Embryonic facial prominence (tissue), 1 donor: ENCODE data around the gene DCP2.
A peak's percentile ranks its signal among the peaks of the same experiment; 100 is the strongest.

Experiments
- DNase-seq: peaks from one replicate; pipeline ENCODE4 v3.0.0-alpha.2; 2016; ENCODE audit errors: extremely low spot score

DCP2 gene

DNA sequence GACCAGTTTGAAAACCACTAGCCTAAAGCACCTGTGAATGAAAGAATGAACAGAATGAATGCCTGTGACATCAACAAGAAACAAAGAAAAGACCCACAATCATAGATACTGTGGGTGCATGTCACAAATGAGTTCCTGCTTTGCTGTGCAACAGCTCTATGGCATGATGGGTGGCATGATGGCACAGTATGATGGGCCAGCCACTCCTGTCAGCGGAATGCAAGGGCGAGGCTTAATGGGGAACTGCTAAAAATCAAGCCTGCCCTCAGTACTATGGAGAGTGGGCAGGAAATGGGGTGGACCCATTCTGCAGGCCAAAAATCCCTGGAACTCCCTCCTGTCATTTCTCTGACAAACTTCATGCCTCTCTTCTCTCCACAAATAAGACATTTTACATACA is 89.0 kb downstream of the DCP2 start:
- DNase-seq = no peak

DNA sequence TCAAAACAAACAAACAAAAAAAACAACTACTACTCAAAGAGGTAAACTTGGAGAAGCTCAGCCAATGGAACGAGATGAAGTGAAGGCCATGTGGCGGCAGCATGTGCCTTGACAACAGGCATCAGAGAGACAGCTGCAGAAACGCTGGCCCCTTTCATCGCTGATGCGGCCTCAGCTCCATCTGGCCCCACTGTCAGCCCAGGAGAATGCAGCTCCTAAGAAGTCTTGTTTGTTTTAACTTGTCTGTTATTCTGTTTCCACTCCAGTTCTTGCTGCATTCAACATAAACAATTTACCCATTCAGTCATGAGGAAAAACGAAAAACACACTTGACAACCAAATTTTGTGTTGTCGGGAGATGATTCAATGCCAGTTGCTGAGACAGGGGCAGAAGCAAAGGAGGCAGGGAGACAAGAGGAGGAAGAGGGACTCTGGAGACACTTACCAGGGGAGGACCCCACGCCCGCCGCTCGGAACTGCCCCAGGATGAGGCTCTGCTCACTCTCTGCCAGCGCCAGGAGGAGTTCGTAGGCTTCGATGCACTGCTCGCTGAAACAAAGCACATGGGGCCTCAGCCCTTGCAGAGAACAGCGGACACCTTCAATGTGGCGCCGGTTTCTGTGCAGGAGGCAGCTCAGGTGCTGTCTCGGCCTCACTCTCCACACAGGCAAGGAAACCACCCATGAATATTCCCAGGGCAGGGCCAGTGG is 91.2 kb downstream of the DCP2 start:
- DNase-seq = peak; percentile 17

GRCh38 chr5:113068559-113068958 is 92.0 kb downstream of the DCP2 start:
- no peak for DNase-seq
